ENCODE results near the gene ERO1B.

Gene ERO1B

DNA sequence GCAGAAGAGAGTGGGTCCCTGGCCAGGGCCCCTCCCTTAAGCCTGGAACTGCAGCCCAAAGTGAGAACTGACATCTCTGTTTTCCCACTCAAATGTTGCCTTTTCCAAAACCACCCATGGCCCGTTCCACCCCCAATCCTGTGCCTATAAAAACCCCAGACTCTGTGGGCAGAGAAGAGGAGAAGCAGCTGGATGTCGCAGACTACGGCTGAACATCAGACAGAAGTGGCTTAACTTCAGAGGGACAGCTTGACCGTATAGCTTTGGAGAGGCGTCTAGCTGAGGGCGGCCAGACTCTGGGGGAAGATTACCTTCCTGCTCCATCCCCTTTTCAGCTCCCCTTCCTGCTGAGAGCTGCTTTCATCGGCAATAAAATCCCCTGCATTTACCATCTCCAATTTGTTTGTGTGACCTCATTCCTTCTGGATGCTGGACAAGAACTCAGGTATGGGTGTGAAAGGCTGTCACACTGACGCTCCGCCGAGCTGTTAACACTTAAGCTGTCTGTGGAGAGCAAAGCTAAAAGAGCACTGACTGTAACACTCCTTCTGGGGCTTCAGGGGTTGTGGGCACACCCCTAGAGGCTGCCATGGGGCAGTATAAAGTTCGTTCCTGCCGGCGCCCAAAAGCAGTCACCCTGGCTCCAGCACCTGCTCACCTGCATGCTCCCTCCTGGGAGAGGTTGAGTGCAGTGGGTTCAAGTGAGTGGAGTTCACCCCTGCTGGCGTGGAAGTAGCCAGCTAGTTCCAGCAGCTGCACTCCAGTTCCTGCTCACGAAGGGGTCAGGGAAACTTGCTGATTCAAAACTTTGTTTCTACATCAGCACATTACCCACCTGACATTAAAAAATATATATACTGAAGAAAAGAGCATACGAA, 19.6 kb upstream of the ERO1B start:
- no peaks in the 10 kb centered on the region for H3K9me3 ChIP-seq (ENCODE audit: insufficient read depth, low read length)
- TF ChIP-seq ZNF274 (IDR thresholded peaks at IDR 0.05; ENCODE audit: low read depth, low read length) (no peak), YY1 (IDR thresholded peaks at IDR 0.05; ENCODE audit: insufficient read depth, insufficient read length) (no peak), SUZ12 (IDR thresholded peaks at IDR 0.05; ENCODE audit: extremely low read depth, insufficient read depth, insufficient read length) (no peak)
- H3K9ac ChIP-seq (ENCODE audit: insufficient read length, low read depth): no peak overlapping the region
- no peaks in the 10 kb centered on the region for H3K36me3 ChIP-seq (ENCODE audit: insufficient read depth, insufficient read length, low read length)
- H3K4me3 ChIP-seq (ENCODE audit: insufficient read length, low read depth): no peak overlapping the region
- no peaks in the 10 kb centered on the region for H3K27me3 ChIP-seq (ENCODE audit: insufficient read depth, insufficient read length)
- no peak for DNase-seq (ENCODE audit: low read depth, low spot score)
- H3K4me1 ChIP-seq (ENCODE audit: insufficient read depth, insufficient read length): no peaks in the 10 kb centered on the region

DNA sequence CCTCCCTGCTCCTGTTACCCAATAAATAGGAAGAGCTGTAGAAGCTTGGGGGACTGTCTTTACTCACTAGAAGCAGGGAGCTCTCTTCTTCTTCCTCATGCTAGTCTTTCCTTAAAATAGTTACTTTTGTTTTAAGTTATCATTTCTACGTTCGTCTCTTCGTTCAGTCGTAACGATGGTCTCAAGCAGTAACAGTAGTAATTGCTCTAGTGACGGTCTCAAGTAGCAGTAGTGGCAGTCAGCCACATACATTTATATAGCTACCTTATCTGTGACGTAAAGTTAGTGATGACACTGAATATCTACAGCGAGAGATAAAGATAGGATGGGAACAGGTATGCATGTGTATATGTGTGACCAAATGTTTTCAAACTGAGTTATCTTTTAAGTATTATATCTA, 15.4 kb upstream of the ERO1B start:
- TF ChIP-seq SUZ12 (IDR thresholded peaks at IDR 0.05; ENCODE audit: extremely low read depth, insufficient read depth, insufficient read length) (no peak), ZNF274 (IDR thresholded peaks at IDR 0.05; ENCODE audit: low read depth, low read length) (no peak), YY1 (IDR thresholded peaks at IDR 0.05; ENCODE audit: insufficient read depth, insufficient read length) (no peak)
- Histone ChIP-seq H3K4me3 (ENCODE audit: insufficient read length, low read depth) (no peak overlapping the region), H3K27me3 (ENCODE audit: insufficient read depth, insufficient read length) (no peaks in the 10 kb centered on the region), H3K9ac (ENCODE audit: insufficient read length, low read depth) (no peak overlapping the region), H3K36me3 (ENCODE audit: insufficient read depth, insufficient read length, low read length) (no peaks in the 10 kb centered on the region), H3K9me3 (ENCODE audit: insufficient read depth, low read length) (no peaks in the 10 kb centered on the region), H3K4me1 (ENCODE audit: insufficient read depth, insufficient read length) (no peaks in the 10 kb centered on the region)
- no peak for DNase-seq (ENCODE audit: low read depth, low spot score)

DNA sequence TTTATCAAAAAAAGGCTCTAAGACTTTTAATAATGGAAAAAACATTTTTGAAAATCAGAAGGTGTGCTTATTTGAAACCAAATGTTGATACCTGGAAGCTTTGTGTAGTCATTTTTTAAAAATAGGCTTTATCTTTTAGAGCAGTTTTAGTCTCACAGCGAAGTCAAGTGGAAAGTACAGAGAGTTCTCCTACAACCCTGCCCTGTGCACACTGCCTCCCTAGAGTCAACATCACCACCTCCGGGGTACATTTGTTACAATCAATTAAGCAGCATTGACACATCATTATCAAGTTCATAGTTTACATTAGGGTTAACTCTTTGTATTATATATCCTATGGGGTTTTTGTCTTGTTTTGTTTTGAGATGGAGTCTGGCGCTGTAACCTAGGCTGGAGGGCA, 10.7 kb upstream of the ERO1B start:
- Histone ChIP-seq H3K27me3 (ENCODE audit: insufficient read depth, insufficient read length) (no peaks in the 10 kb centered on the region), H3K4me1 (ENCODE audit: insufficient read depth, insufficient read length) (no peaks in the 10 kb centered on the region), H3K9ac (ENCODE audit: insufficient read length, low read depth) (no peak overlapping the region), H3K9me3 (ENCODE audit: insufficient read depth, low read length) (no peaks in the 10 kb centered on the region), H3K36me3 (ENCODE audit: insufficient read depth, insufficient read length, low read length) (no peaks in the 10 kb centered on the region), H3K4me3 (ENCODE audit: insufficient read length, low read depth) (no peak overlapping the region)
- DNase-seq (ENCODE audit: low read depth, low spot score): no peak
- TF ChIP-seq YY1 (IDR thresholded peaks at IDR 0.05; ENCODE audit: insufficient read depth, insufficient read length) (no peak), SUZ12 (IDR thresholded peaks at IDR 0.05; ENCODE audit: extremely low read depth, insufficient read depth, insufficient read length) (no peak), ZNF274 (IDR thresholded peaks at IDR 0.05; ENCODE audit: low read depth, low read length) (no peak)

DNA sequence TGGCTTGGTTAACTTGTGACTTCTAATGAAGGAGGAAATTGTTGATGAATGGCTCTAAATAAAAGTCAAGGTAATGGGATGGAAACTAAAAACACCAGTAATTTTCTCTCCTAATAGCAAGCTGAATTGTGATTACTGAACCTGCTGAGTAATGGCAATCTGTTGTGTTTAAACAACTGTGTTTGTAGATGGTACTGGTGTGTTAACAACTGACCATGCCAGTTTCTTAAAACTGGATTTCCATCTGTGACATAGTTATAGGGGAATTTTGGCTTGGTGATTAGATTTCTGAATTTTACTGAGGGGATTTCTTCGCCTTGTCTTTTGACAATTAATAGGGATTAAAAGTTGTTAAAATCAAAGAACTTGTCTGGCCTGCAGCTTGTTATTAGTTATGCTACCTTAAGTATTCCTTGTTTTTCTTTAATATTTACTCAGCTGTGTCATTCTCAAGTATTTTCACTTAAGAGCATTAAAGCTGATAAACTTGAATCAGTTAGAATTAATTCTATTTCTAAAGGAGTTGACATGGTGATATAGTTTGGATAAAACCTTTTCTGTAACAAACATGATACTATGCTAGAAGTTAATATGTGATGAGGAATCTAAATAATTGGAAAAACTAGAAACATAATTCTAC, 7.9 kb upstream of the ERO1B start:
- TF ChIP-seq SUZ12 (IDR thresholded peaks at IDR 0.05; ENCODE audit: extremely low read depth, insufficient read depth, insufficient read length): no peak
- no peak for TF ChIP-seq YY1 (IDR thresholded peaks at IDR 0.05; ENCODE audit: insufficient read depth, insufficient read length)
- no peak for TF ChIP-seq ZNF274 (IDR thresholded peaks at IDR 0.05; ENCODE audit: low read depth, low read length)
- no peak overlapping the region for H3K4me3 ChIP-seq (ENCODE audit: insufficient read length, low read depth)
- no peaks in the 10 kb centered on the region for H3K27me3 ChIP-seq (ENCODE audit: insufficient read depth, insufficient read length)
- DNase-seq (ENCODE audit: low read depth, low spot score): no peak
- H3K4me1 ChIP-seq (ENCODE audit: insufficient read depth, insufficient read length): no peaks in the 10 kb centered on the region
- H3K9me3 ChIP-seq (ENCODE audit: insufficient read depth, low read length): no peaks in the 10 kb centered on the region
- no peaks in the 10 kb centered on the region for H3K36me3 ChIP-seq (ENCODE audit: insufficient read depth, insufficient read length, low read length)
- no peak overlapping the region for H3K9ac ChIP-seq (ENCODE audit: insufficient read length, low read depth)

DNA sequence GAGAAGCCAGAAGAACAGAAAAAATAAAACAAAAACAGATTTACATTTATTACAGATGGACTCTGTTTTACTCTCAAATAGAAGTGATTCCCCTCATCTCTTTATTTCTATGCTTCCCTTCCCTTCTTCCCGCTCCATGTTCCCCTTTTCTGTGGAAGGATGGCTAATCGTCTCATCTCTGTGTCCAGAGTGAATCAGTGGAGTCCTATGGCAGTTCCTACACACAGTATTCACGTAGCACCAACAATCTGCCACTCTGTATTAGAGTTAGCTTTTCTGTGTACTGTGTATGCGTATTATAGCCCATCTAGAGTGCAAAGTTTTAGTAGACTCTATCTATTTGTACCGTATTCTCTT, 6.8 kb upstream of the ERO1B start:
- TF ChIP-seq YY1 (IDR thresholded peaks at IDR 0.05; ENCODE audit: insufficient read depth, insufficient read length): no peak
- no peak for TF ChIP-seq SUZ12 (IDR thresholded peaks at IDR 0.05; ENCODE audit: extremely low read depth, insufficient read depth, insufficient read length)
- no peak for TF ChIP-seq ZNF274 (IDR thresholded peaks at IDR 0.05; ENCODE audit: low read depth, low read length)
- Histone ChIP-seq H3K4me1 (ENCODE audit: insufficient read depth, insufficient read length) (no peaks in the 10 kb centered on the region), H3K4me3 (ENCODE audit: insufficient read length, low read depth) (no peak overlapping the region), H3K27me3 (ENCODE audit: insufficient read depth, insufficient read length) (peaks cover 5% of the 10 kb centered on the region), H3K9ac (ENCODE audit: insufficient read length, low read depth) (no peak overlapping the region), H3K36me3 (ENCODE audit: insufficient read depth, insufficient read length, low read length) (no peaks in the 10 kb centered on the region), H3K9me3 (ENCODE audit: insufficient read depth, low read length) (no peaks in the 10 kb centered on the region)
- DNase-seq (ENCODE audit: low read depth, low spot score): no peak

DNA sequence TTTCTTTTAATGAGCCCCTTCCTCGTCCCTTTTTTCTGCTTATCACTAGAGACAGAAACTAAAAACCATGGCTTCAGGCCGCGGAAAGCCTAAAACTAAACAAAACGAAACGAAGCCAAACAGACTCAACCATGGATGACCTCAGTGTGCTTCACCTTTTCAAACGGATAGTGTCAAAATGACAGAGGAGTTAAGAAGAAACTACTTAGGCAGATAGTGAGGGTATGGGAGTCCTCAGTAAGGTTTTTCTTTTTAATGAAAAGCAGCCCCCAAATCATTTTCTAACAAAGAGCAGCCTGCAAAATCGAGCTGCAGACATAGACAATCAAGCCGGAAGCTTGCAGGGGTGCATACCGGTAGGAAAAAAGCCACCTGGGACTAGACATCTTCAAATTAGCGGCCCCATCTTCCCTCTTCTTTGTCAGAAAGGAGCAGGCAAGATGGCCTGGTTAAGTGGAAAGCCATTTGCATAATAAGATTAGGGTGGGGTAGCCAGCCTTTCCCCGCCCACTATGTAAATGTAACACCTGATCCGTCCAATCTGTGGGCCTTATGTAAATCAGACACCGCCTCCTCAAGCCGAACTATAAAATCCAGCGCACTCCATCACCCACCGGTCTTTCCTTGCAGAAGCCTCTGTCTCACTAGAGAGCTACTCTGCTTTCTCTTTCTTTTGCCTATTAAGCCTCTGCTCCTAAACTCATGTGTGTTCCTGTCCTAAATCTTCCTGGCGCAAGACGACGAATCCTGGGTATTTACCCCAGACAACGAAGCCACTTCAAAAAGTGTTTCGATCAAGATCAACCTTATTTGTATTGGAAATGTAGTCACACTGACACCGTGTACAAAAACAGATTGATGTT, 6.2 kb upstream of the ERO1B start:
- H3K9ac ChIP-seq (ENCODE audit: insufficient read length, low read depth): no peak overlapping the region
- TF ChIP-seq ZNF274 (IDR thresholded peaks at IDR 0.05; ENCODE audit: low read depth, low read length) (no peak), SUZ12 (IDR thresholded peaks at IDR 0.05; ENCODE audit: extremely low read depth, insufficient read depth, insufficient read length) (no peak), YY1 (IDR thresholded peaks at IDR 0.05; ENCODE audit: insufficient read depth, insufficient read length) (no peak)
- peaks cover 9% of the 10 kb centered on the region for H3K27me3 ChIP-seq (ENCODE audit: insufficient read depth, insufficient read length)
- H3K9me3 ChIP-seq (ENCODE audit: insufficient read depth, low read length): no peaks in the 10 kb centered on the region
- DNase-seq (ENCODE audit: low read depth, low spot score): peak; percentile 63
- no peak overlapping the region for H3K4me3 ChIP-seq (ENCODE audit: insufficient read length, low read depth)
- no peaks in the 10 kb centered on the region for H3K36me3 ChIP-seq (ENCODE audit: insufficient read depth, insufficient read length, low read length)
- no peaks in the 10 kb centered on the region for H3K4me1 ChIP-seq (ENCODE audit: insufficient read depth, insufficient read length)

Data from NT2/D1 (cell line).